Activated CD8-positive, alpha-beta memory T cell treated with anti-CD3 and anti-CD28 coated beads, Interleukin-2, amount 50 U/mL, for 1 hour (primary cell): ENCODE results near the gene ASPN.

Experiments used
- DNase-seq: peaks from one replicate; pipeline ENCODE4 v3.0.0-alpha.2; 2020; ENCODE audit errors: extremely low read depth

The ASPN gene

GRCh38 chr9:92504881-92505280, 22.6 kb upstream of the ASPN start:
- no peak for DNase-seq

- DNase-seq: no peak
Observed at GRCh38 chr9:92503156-92503555, 20.9 kb upstream of the ASPN start.

- DNase-seq: no peak
Observed at GRCh38 chr9:92501671-92502393, 19.5 kb upstream of the ASPN start.

GRCh38 chr9:92500725-92501124, 18.4 kb upstream of the ASPN start:
- DNase-seq: no peak

GRCh38 chr9:92499701-92500100, 17.4 kb upstream of the ASPN start:
- no peak for DNase-seq

- no peak for DNase-seq
Observed at GRCh38 chr9:92496396-92497176, 14.3 kb upstream of the ASPN start.

- no peak for DNase-seq
Observed at GRCh38 chr9:92494856-92495255, 12.6 kb upstream of the ASPN start.

GRCh38 chr9:92493749-92494387, 11.6 kb upstream of the ASPN start:
- no peak for DNase-seq

GRCh38 chr9:92492781-92493401, 10.6 kb upstream of the ASPN start:
- no peak for DNase-seq

GRCh38 chr9:92488681-92489550, 6.6 kb upstream of the ASPN start:
- DNase-seq: no peak

GRCh38 chr9:92486371-92486770, 4.1 kb upstream of the ASPN start:
- no peak for DNase-seq

GRCh38 chr9:92484563-92484962, 2.3 kb upstream of the ASPN start:
- DNase-seq: no peak

- no peak for DNase-seq
Observed at GRCh38 chr9:92483627-92484545, 1.6 kb upstream of the ASPN start.

- no peak for DNase-seq
Observed at GRCh38 chr9:92482805-92483204, 499 bp upstream of the ASPN start.

GRCh38 chr9:92480986-92481633, 1.2 kb downstream of the ASPN start:
- DNase-seq: no peak

GRCh38 chr9:92480291-92480771, 2.0 kb downstream of the ASPN start:
- DNase-seq: no peak

GRCh38 chr9:92479346-92479745, 3.0 kb downstream of the ASPN start:
- DNase-seq: no peak

GRCh38 chr9:92478783-92479182, 3.5 kb downstream of the ASPN start:
- DNase-seq: no peak

GRCh38 chr9:92476962-92477361, 5.3 kb downstream of the ASPN start:
- DNase-seq: no peak

GRCh38 chr9:92474587-92474986, 7.7 kb downstream of the ASPN start:
- DNase-seq: no peak
